Fibroblast of gingiva (primary cell): ENCODE measurements around the gene NRP1.
"Not testable (repeated sequence)": the region's sequence is repeated elsewhere in the genome, so short reads cannot be mapped to it uniquely, and the experiment has no call there.

ENCODE experiments used
- DNase-seq: peaks from one replicate; pipeline ENCODE4 v3.0.0-alpha.2; 2011; ENCODE audit warnings: low read depth

NRP1 gene

DNA sequence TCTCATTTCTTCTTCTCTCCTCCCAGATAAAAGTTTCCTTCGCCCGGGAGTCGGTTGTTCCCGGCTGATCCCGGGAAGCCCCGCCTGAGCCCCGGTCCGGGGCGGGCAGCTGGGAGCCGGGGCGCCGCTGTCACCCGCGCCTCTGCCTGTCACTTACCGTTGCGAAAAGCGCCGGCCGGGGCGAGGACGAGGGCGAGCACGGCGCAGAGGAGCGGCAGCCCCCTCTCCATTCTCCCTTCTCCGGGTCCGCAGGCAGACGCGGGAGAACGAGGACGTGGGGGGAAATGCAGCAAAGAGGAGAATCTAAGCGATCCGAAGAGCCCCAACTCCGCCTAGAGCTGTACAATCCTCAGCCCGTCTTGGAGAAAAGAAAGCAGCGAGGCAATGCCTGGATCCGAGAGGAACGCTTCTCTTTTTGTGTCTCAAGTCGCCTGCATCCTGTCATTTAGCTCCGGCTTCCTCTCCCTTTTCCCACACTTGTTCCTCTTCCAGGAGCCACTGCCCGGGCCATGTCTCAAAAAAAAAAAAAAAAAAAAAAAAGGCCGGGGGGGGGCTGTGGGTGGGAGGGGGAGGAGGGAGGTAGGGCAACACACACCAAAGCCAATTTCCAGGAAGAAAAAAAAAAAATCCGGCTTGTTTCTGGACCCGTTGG, at the start of gene NRP1:
NRP1 (minus strand) TSS at position 515 of the 652 bp plus-strand sequence; CDS start at position 230, 285 bp downstream.
- DNase-seq = no peak

DNA sequence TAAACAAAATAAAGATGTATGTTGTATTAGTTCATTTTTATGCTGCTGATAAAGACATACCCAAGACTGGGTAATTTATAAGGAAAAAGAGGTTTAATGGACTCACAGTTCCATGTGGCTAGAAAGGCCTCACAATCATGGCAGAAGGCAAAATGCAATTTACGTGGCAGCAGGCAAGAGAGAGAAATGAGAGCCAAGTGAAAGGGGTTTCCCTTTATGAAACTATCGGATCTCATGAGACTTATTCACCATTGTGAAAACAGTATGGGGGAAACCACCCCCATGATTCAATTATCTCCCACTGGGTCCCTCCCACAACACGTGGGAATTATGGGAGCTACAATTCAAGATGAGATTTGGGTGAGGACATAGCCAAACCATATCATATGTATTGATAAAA, 49.7 kb upstream of the NRP1 start:
- DNase-seq = not testable (repeated sequence)

DNA sequence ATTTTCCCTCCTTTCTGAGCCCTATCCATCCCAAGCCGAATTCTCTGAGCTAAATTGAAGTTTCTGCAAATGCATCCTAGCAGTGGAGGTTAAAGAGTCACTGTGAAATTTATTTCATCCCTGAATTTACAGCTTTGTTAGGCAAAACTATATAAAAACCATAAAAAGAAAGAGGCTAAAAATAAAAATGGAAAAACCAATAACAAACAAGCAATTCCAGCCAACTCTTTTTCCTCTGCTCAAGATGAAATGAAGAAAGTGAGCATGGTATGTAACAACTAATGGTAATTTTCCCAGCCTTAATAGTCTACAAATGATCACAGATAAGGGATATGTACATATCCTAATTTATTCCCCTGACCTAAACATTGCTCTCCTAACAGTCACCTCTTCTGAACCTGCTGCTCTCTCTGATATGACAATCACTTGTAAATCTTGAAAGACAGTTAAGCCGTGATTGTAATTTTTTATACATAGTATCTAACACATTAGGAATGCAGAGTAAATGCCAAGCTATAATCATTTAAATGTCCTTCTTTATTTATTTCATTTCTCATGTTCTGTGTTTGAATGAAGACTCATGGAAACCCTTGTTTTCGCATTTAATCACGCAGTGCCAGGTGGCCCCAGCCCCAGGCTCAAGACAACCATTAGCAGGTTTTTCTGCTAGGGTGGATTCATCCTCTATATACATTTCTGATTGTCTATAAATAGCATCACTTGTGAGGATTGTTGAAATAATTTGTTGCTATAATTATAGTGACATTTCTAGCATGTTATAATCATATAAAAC, 48.6 kb upstream of the NRP1 start:
- no peak for DNase-seq

DNA sequence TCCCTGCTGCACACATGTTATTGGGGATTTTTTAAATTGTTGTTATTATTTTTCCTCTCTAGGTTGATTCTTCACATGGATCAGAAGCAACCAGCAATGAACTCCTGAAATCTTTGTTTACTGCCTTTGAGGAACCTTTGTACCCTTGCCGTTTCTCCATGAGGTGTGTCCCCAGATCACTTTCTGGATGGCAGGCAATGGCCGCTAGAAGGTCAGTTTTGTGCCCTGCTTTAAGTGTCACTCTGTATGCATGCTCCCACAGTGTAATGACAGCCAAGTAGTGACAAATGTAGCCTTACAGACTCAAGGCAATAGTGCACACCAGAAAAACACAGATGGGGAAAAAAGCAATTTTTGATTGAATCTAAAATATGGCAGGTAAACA, 47.7 kb upstream of the NRP1 start:
- DNase-seq = no peak

DNA sequence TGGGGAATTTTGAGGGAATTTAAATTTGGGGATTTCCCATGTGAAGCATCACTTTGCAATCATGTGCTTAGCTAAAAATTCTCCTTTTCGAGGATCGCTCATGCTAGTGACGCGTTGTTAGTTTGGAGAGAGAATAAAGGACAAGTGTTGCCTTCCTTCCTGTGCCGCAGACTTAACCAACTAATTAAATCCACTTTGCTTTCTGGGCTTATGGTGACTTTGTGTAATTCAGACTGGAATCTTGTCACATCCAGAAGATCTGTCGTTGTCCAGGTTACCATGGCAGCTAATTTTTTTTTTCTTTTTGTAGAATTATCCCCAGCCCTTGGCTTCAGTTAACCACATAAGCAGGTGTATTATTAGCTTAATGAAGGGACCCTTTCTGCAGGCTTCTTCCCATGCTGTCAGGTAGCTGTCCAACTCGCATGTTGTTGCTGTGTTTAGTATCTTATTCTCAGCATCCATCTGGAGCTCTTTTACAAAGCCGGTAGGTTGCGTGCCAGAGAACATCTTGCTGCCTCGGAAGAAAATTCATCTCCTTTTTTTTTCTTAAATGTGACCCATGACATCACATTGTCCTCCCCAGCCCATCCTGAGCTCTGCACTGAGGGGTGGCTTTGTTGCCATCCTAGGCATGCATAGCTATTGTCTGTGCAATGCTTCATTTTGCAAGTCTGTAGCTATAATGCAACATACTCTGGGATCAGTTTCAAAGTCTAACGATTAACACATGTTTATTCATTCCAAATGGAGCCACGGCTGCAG, 47.2 kb upstream of the NRP1 start:
- peak; percentile 99 for DNase-seq

DNA sequence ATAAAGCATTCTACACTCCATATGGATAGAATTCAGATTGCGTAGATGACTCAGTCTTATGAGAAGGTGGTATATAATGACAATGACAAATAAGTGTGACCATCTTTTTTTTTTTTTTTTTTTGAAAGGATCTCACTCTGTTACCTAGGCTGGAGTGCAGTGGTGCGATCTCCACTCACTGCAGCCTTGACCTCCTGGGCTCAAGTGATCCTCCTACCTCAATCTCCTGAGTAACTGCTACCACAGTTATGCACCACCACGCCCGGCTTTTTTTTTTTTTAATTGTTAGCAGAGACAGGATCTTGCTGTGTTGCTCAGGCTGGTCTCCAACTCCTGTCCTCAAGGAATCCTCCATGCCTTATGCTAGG, 43.2 kb upstream of the NRP1 start:
- peak; percentile 56 for DNase-seq

DNA sequence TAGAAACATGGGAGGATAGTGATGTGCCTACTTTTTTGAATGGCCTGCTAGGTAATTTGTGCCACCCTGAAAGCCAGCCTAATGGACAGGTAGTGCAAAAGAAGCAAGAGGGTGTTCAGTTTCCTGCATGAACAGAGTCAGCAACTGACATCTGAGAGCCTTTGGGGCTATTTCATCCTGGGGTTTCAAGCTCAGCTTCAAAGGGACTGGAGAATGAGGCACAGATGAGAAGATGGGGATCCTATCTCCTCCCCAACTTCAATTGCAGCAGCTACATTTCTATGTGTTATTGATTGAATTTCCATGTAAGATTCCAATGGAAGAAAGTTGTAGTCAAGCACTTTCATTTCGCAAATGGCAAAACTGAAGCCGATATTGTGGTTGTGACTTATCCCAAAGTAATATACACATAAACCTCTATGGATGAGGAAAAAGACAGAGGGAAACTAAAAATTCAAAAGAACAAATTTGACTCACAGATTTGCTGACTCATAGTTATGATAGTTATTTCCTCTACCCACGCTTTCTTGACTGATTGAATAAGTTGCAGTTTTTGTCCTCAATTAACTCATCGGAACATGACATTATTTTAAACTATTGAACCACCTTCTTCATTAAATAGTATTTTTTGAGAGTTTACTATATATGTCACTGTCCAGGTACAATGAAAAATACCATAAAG, 42.6 kb upstream of the NRP1 start:
- DNase-seq = peak; percentile 63

DNA sequence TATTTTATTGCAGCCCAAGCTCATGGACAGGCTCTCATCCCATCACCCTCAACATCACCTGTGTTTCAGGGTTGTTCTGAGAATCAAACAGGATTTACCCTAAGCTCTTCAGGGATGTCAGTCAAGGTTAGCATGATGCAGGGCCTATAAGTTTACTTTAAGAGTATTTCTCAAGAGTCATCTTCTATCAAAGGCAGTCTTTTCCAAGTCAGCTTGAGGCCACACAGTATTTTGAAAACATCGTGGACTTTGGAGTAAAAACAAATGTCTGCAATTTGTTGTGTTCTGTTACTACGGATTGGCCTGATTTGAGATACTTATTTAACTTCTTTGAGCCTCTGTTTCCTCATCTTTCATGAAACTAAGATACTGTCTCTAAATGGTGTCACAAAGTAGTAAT, 42.0 kb upstream of the NRP1 start:
- peak; percentile 43 for DNase-seq

DNA sequence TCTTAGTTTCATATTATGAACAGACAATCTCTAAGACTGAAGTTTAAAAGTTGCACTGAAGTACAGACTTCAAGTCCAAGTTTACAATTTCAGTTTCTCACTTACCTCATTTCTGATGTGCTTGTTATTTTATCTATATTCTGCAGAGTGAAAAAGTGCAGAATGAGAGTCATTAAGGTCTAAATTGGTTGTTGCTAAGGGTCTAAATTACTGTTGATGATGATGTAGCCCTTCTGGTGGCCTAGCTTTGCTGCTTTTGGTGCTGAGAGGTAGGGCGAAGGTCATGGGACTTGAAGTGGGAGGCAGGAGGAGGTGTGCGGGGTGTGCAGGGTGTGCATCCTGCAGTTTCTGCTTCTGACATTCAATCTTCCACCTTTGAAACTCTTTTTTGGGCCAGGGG, 38.8 kb upstream of the NRP1 start:
- no peak for DNase-seq

DNA sequence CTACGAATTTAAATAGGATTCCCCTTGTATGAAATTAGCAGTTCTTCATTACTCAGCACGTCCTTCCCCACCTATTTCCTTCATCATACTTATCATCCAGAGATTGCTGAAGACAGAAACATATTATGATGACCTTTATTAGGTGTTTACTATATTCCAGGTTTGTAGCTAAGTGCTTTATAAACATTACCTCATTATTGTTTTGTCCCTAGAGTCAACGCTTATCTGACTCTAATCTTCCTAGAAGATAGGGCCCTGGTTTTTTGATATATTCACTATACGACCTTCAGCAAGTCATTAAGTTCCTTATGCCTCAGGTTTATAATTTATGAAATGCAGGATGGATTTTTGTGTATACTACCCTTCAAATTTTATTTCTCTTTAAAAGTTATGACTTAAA, 36.8 kb upstream of the NRP1 start:
- no peak for DNase-seq

DNA sequence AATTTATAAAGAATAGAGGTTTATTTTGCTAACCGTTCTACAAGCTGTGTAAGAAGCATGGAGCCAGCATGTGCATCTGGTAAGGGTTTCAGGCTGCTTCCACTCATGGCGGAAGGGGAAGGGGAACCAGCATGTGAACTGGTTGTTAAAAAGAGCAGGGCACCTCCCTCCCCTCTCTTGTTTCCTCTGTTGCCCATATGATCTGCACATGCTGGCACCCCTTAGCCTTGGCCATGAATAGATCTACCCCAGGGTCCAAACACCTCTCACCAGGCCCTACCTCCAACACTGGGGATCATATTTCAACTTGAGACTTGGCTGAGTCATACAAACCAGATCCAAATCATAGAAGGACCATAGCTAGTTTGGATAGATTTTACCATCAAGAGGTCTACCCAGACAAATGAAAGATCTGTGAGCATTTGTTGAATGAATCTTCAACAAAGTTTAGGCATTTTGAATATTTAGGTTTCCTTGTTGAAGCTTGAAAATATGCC, 36.0 kb upstream of the NRP1 start:
- DNase-seq = no peak

DNA sequence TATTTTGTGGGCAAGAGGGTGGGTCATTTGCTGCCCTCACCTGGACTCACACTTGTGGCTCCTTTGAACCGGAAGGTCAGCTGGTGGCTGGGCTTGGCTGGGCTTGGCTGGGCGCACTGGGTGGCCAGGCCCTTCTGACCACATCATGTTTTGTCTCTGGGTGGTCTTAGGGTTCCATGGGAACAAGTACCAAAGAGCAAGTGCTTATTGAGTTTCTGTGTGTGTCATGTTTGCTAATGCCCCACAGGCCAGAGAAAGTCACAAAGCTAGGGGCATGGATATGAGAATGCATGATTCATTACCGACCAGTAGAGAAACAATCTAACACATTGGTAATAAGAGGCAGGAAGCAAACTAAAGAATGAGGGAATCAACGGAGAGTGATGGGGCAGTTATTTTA, 33.6 kb upstream of the NRP1 start:
- DNase-seq = no peak

DNA sequence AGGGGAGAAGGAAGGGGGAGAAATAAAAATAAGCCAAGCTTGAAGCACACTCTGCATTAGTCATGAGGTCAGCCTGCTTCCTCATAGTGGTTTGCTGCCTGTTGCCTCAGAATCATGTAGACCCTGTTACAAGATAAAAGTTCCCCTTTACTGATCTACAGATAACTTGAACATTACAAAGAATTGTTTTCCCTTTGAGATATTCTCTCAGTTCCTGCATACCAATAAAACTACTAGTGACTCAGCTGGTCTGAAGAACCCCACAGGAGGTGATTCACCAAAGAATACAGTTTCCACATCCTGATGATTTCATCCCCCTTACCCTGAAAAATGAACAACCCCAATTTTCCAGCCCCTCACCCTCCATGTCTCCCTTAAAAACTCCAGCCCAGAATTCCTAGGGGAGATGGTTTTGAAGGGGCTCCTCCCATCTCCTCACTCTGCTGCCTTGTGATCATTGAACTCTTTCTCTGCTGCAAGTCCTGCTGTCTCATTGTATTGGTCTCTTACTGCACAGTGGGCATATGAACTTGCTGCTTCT, 31.5 kb upstream of the NRP1 start:
- DNase-seq = peak; percentile 65

DNA sequence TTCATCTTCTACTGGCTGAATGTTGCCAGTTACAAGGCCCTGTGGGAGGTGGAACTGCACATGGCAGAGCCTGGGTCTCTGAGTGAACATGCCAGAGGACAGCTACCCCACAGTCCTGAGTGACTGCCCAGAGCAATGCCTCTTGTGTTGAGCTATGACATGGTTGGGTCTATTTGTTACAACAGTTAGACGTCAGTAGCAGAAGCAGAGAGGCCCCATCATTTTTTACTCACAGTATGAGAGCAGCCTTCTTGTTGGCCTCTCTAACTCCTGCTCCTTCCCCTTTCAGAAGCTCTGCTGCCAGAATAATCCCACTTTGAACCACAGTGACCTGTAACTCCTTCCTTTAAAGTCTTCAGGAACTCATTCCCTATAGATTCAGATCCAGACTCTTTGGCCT, 30.8 kb upstream of the NRP1 start:
- no peak for DNase-seq

DNA sequence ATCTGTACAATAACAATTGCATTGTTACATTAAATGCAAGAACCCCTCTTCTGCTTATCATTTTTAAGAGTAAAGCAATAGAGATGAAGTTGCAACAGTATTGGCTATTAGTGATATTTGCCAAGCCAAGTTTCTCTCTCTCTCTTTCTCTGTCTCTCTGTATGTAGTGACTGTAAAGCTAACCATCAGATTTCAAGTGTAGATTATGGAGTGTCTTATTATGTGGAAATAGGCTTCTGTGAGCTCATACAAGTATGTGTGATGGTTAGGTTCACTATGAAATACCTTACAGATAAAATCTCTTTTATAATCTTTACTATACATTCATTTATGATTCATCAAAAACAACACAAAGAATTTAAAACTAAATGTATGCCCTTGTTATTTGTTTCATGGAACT, 28.6 kb upstream of the NRP1 start:
- DNase-seq = no peak

DNA sequence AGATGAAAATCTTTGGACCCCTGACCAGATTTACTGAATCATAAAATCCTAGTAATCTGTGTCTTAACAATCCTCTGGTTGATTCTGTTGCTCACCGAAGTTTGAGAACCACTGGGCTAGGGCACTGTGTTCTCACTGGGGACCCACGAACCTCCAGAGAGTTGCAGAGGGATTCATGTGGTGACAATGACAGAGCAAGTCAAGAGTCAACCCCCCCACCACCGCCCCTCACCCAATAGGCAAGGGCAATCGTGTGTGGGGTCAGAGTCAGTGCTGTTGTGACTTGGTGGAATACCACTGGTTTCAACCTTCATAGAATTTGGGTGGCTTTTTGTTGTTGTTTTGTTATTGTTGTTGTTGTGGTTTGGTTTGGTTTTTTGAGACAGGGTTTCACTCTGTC, 23.5 kb upstream of the NRP1 start:
- DNase-seq = no peak

DNA sequence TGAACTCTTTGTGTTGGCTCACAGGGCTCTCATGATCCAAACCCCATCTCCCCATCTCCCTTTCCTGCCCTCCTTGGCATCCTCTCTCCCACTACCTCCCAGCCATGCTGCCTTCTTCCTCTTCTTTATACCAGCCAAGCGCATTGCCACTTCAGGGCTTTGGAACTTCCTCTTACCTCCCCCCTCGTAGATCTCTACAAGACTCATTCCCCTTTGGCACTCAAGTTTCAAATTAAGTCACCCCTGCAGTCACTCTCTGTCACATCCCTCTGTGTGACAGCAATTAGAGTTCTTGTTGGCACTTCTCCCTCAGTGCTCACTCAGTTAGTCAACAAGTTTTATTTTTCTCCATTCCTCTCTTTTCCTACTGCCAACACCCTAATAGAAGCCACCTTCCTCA, 20.8 kb upstream of the NRP1 start:
- DNase-seq = no peak

DNA sequence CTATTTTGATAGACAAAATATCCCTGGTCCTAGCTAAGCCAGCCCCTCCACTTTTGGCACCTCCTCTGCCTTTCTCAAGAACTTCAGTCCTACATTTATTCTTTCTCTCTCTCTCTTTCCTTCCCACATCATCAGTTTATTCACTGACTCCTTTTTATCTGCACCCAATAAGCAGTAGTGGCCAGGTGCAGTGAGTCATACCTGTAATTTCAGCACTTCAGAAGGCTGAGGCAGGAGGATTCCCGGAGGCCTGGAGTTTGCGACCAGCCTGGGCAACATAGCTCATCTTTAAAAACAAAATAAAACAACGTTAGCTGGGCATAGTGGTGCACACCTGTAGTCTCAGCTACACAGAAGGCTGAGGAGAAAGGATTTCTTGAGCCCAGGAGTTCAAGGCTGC, 19.4 kb upstream of the NRP1 start:
- DNase-seq = no peak

DNA sequence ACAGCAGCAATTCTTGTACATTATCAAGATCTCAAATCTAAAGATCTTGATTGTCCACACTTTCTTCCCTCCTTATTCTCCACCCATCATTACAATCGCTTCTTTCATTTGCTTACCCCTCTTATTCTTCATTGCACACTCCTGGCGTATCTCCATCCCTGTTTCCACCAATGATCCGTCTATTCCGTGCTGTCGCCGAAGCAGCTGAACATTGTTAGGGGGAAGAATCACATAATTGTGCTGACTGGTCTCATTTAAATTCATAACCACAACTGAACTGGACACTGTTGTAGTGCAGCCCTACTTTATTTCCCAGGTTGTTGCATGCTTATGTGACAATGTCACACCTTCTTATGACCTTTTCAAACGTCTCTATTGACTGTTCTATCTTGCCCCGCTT, 18.9 kb upstream of the NRP1 start:
- DNase-seq = no peak

DNA sequence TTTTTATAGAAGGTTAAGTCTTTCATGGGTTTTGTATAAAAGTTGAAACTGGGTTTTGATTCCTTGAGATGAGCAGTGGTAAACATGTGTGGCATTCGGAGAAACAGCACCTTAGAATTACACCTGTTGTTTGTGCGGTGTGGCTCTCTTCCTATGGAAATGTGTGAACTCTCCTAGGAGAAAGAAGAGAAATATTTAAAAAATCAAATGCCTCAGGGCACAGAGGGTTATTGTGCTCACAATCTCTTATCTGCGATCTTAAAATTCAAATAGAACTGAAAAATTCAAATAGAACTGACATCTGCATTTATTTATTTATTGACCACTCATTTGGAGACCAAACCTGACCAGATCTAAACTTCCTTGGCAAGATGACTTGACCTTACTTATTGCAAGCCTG, 18.1 kb upstream of the NRP1 start:
- DNase-seq = no peak

DNA sequence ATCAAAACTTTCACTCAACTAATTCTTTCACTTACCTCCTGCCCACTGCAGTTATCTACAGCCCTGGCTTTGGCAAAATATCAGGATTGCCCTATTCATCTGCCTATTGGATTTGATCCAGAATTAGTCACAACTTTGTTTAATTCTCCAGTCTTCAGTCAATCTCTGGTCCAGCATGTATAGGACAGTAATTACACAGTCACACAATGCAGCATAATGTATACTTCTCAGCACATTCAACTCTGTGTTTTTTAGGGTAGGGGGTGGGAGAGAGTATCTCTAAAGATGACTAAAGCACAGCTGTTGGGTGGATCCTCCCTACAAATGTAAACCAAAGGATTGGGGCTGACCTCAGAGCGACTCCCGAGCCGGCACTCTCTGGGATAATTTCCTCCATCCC, 17.7 kb upstream of the NRP1 start:
- DNase-seq = no peak

DNA sequence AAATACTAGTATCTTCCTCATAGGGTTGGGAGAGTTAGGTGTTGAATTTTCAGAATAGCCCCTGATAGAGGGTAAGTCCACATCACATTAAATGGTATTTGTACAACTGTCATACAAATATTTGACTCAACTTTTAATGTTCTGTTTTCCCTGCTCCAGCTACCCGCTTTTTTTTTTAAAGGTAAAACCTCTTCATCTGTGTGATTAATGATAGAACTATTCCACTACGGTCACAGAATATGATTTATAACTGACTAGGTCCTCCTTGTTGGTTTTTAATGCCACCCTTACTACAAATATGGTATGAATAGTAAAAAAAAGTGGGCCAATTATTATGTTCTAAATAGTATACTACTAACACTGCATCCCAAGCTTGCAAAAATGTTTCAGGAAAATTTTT, 15.6 kb upstream of the NRP1 start:
- DNase-seq = no peak
